Keratinocyte (primary cell): Measurements from ENCODE around the gene NTSR1.

Source experiments
- CTCF ChIP-seq, 3 experiments: IDR thresholded peaks in 1 of 3; conservative IDR thresholded peaks in 1 of 3; optimal IDR thresholded peaks in 1 of 3; 2 replicates in 2 of 3; 3 replicates in 1 of 3; pipeline versions ENCODE3 to v1.5.1; 2011; ENCODE audit warnings: low read length in 3 of 3, mild to moderate bottlenecking in 3 of 3, moderate library complexity in 2 of 3, control low read depth in 1 of 3, inconsistent platforms in 1 of 3; ENCODE audit not compliant: insufficient read depth in 2 of 3; ENCODE audit errors: extremely low read depth in 1 of 3
- EZH2 ChIP-seq: IDR thresholded peaks from one replicate; pipeline ENCODE4 v1.6.1; 2012; ENCODE audit warnings: inconsistent platforms, mild to moderate bottlenecking, low read length, moderate library complexity

GRCh38 chr20:62801284-62802010 lies 92.8 kb downstream of the NTSR1 start:
- TF ChIP-seq CTCF (optimal IDR thresholded peaks at IDR 0.05 in 1 of 3, IDR thresholded peaks at IDR 0.05 in 1 of 3, conservative IDR thresholded peaks at IDR 0.05 in 1 of 3; ENCODE audit: extremely low read depth in 1 of 3, insufficient read depth in 2 of 3, low read length in 3 of 3): no peak
- TF ChIP-seq EZH2: no peak
